ENCODE data around the gene GPALPP1.

Gene GPALPP1

GRCh38 chr13:45064889-45065288, 75.6 kb downstream of the GPALPP1 start:
- no peak for DNase-seq

GRCh38 chr13:45068036-45069001, 79.0 kb downstream of the GPALPP1 start:
- DNase-seq, result peak; percentile 87

DNA sequence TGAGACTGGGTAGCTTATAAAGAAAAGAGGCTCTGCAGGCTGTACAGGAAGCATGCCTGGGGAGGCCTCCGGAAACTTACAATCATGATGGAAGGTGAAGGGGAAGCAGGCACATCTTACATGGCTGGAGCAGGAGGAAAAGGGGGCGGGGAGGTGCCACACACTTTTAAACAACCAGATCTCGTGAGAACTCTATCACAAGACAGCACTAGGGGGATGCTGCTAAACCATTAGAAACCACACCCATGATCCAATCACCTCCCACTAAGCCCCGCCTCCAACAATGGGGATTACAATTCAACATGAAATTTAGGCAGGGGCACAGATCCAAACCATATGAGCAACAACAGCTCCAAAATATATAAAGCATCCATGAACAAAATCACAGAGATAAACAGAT, 84.5 kb downstream of the GPALPP1 start:
- no peak for DNase-seq

- no peak for DNase-seq
Observed at GRCh38 chr13:45074721-45075120, 85.4 kb downstream of the GPALPP1 start.

- DNase-seq, result no peak
Observed at GRCh38 chr13:45078003-45078402, 88.7 kb downstream of the GPALPP1 start.
